Keratinocyte (primary cell): ENCODE results near the gene GRIN3B.

Experiments
- CTCF ChIP-seq, 3 experiments: IDR thresholded peaks in 1 of 3; conservative IDR thresholded peaks in 1 of 3; optimal IDR thresholded peaks in 1 of 3; 2 replicates in 2 of 3; 3 replicates in 1 of 3; pipeline versions ENCODE3 to v1.5.1; 2011; ENCODE audit warnings: low read length in 3 of 3, mild to moderate bottlenecking in 3 of 3, moderate library complexity in 2 of 3, control low read depth in 1 of 3, inconsistent platforms in 1 of 3; ENCODE audit not compliant: insufficient read depth in 2 of 3; ENCODE audit errors: extremely low read depth in 1 of 3
- EZH2 ChIP-seq: IDR thresholded peaks from one replicate; pipeline ENCODE4 v1.6.1; 2012; ENCODE audit warnings: inconsistent platforms, mild to moderate bottlenecking, low read length, moderate library complexity

- TF ChIP-seq CTCF (optimal IDR thresholded peaks at IDR 0.05 in 1 of 3, IDR thresholded peaks at IDR 0.05 in 1 of 3, conservative IDR thresholded peaks at IDR 0.05 in 1 of 3; ENCODE audit: extremely low read depth in 1 of 3, insufficient read depth in 2 of 3, low read length in 3 of 3) (no peak), EZH2 (no peak)
Observed at GRCh38 chr19:1055886-1056620, 55.8 kb downstream of the GRIN3B start.
